ENCODE measurements around the gene KRTAP1-5. TPM values are rescaled to one million over a fixed set of nuclear protein-coding genes. Genes with fewer than 3 reads are reported as not detected.

Gene KRTAP1-5
- total RNA-seq, 1 donor from 2014 or later: not detected

GRCh38 chr17:40992666-40993065 lies 34.3 kb downstream of the KRTAP1-5 start:
- Mint-ChIP-seq H3K36me3 (ENCODE audit: low read depth) (no peaks in the 10 kb centered on the region), H3K4me1 (ENCODE audit: low read depth) (no peaks in the 10 kb centered on the region), H3K4me3 (no peak overlapping the region), H3K9me3 (no peaks in the 10 kb centered on the region), H3K27ac (no peak overlapping the region), H3K27me3 (ENCODE audit: insufficient read depth) (peaks cover 33% of the 10 kb centered on the region)
- intact Hi-C loops (cut with micrococcal nuclease): no loop called here
- no peak for DNase-seq (ENCODE audit: low spot score)

GRCh38 chr17:40986920-40987319 lies 40.1 kb downstream of the KRTAP1-5 start:
- intact Hi-C loops (cut with micrococcal nuclease): no loop called here
- DNase-seq (ENCODE audit: low spot score): no peak
- Mint-ChIP-seq H3K27ac (no peak overlapping the region), H3K4me1 (ENCODE audit: low read depth) (no peaks in the 10 kb centered on the region), H3K27me3 (ENCODE audit: insufficient read depth) (peaks cover 14% of the 10 kb centered on the region), H3K4me3 (no peak overlapping the region), H3K9me3 (no peaks in the 10 kb centered on the region), H3K36me3 (ENCODE audit: low read depth) (no peaks in the 10 kb centered on the region)

- Mint-ChIP-seq H3K4me1 (ENCODE audit: low read depth) (no peaks in the 10 kb centered on the region), H3K4me3 (no peak within 1 kb of the TSS), H3K27me3 (ENCODE audit: insufficient read depth) (peaks cover 9% of the 10 kb centered on the region), H3K36me3 (ENCODE audit: low read depth) (no peaks in the 10 kb centered on the region), H3K27ac (no peak within 1 kb of the TSS), H3K9me3 (no peaks in the 10 kb centered on the region)
- intact Hi-C loops (cut with micrococcal nuclease): no loop called here
- DNase-seq (ENCODE audit: low spot score): no peak
Measured at GRCh38 chr17:40984226-40984625, 42.8 kb downstream of the KRTAP1-5 start, which contains the start of gene KRT40. Gene KRT40, minus strand, starts transcription at chr17:40984326. Its CDS starts 53 bp downstream, at chr17:40984273.

GRCh38 chr17:40981115-40981514 lies 45.9 kb downstream of the KRTAP1-5 start:
- no peak for DNase-seq (ENCODE audit: low spot score)
- Mint-ChIP-seq H3K9me3 (no peaks in the 10 kb centered on the region), H3K27me3 (ENCODE audit: insufficient read depth) (peaks cover 4% of the 10 kb centered on the region), H3K4me1 (ENCODE audit: low read depth) (no peaks in the 10 kb centered on the region), H3K4me3 (no peak overlapping the region), H3K27ac (no peak overlapping the region), H3K36me3 (ENCODE audit: low read depth) (no peaks in the 10 kb centered on the region)
- intact Hi-C loops (cut with micrococcal nuclease): no loop called here

GRCh38 chr17:40980596-40980995 lies 46.4 kb downstream of the KRTAP1-5 start:
- intact Hi-C loops (cut with micrococcal nuclease): no loop called here
- peaks cover 2% of the 10 kb centered on the region for H3K27me3 Mint-ChIP-seq (ENCODE audit: insufficient read depth)
- H3K4me1 Mint-ChIP-seq (ENCODE audit: low read depth): no peaks in the 10 kb centered on the region
- H3K4me3 Mint-ChIP-seq: no peak overlapping the region
- DNase-seq (ENCODE audit: low spot score): no peak
- no peaks in the 10 kb centered on the region for H3K9me3 Mint-ChIP-seq
- no peaks in the 10 kb centered on the region for H3K36me3 Mint-ChIP-seq (ENCODE audit: low read depth)
- H3K27ac Mint-ChIP-seq: no peak overlapping the region

GRCh38 chr17:40980117-40980516 lies 46.9 kb downstream of the KRTAP1-5 start:
- H3K27ac Mint-ChIP-seq: no peak overlapping the region
- no peaks in the 10 kb centered on the region for H3K4me1 Mint-ChIP-seq (ENCODE audit: low read depth)

GRCh38 chr17:40978575-40979151 lies 48.3 kb downstream of the KRTAP1-5 start:
- H3K27ac Mint-ChIP-seq: no peak overlapping the region
- H3K9me3 Mint-ChIP-seq: no peaks in the 10 kb centered on the region
- H3K27me3 Mint-ChIP-seq (ENCODE audit: insufficient read depth): peaks cover 7% of the 10 kb centered on the region
- H3K4me1 Mint-ChIP-seq (ENCODE audit: low read depth): no peaks in the 10 kb centered on the region
- intact Hi-C loops (cut with micrococcal nuclease): no loop called here
- no peak for DNase-seq (ENCODE audit: low spot score)
- H3K4me3 Mint-ChIP-seq: no peak overlapping the region
- no peaks in the 10 kb centered on the region for H3K36me3 Mint-ChIP-seq (ENCODE audit: low read depth)

More at GRCh38 chr17:40980117-40980516, 46.9 kb downstream of the KRTAP1-5 start:
- H3K4me3 Mint-ChIP-seq: no peak overlapping the region
- no peaks in the 10 kb centered on the region for H3K9me3 Mint-ChIP-seq
- no peaks in the 10 kb centered on the region for H3K36me3 Mint-ChIP-seq (ENCODE audit: low read depth)
- H3K27me3 Mint-ChIP-seq (ENCODE audit: insufficient read depth): peaks cover 7% of the 10 kb centered on the region
- intact Hi-C loops (cut with micrococcal nuclease): no loop called here
- no peak for DNase-seq (ENCODE audit: low spot score)

Other genes starting within 250 kb of the KRTAP1-5 start
- gene KRT27, start 244.7 kb downstream of the KRTAP1-5 start, total RNA-seq: not detected in 2 replicates
- not detected in 2 replicates for gene KRT28, start 227.2 kb downstream of the KRTAP1-5 start, total RNA-seq
- gene KRT10, start 204.6 kb downstream of the KRTAP1-5 start, total RNA-seq: 27.2 and 28.0 TPM in 2 replicates
- gene KRT12, start 160.0 kb downstream of the KRTAP1-5 start, total RNA-seq: not detected in 2 replicates
- not detected in 2 replicates for gene KRT20, start 142.0 kb downstream of the KRTAP1-5 start, total RNA-seq
- not detected in 2 replicates for gene KRT23, start 89.6 kb downstream of the KRTAP1-5 start, total RNA-seq
- gene KRT39, start 60.3 kb downstream of the KRTAP1-5 start, total RNA-seq: not detected in 2 replicates
- gene KRT40, start 42.9 kb downstream of the KRTAP1-5 start, total RNA-seq: not detected in 2 replicates
- not detected in 2 replicates for gene KRTAP3-3, start 33.0 kb downstream of the KRTAP1-5 start, total RNA-seq
- not detected in 2 replicates for gene KRTAP3-2, start 27.3 kb downstream of the KRTAP1-5 start, total RNA-seq
- not detected in 2 replicates for gene KRTAP3-1, start 18.1 kb downstream of the KRTAP1-5 start, total RNA-seq
- not detected in 2 replicates for gene KRTAP1-4, start 3.0 kb upstream of the KRTAP1-5 start, total RNA-seq
- gene KRTAP1-3, start 7.7 kb upstream of the KRTAP1-5 start, total RNA-seq: not detected in 2 replicates
- not detected in 2 replicates for gene KRTAP1-1, start 14.2 kb upstream of the KRTAP1-5 start, total RNA-seq
- not detected in 2 replicates for gene KRTAP2-1, start 20.1 kb upstream of the KRTAP1-5 start, total RNA-seq
- not detected in 2 replicates for gene KRTAP2-2, start 28.0 kb upstream of the KRTAP1-5 start, total RNA-seq
- gene KRTAP2-3, start 32.9 kb upstream of the KRTAP1-5 start, total RNA-seq: not detected in 2 replicates
- not detected in 2 replicates for gene KRTAP2-4, start 38.7 kb upstream of the KRTAP1-5 start, total RNA-seq
- not detected in 2 replicates for gene KRTAP4-7, start 56.9 kb upstream of the KRTAP1-5 start, total RNA-seq
- not detected in 2 replicates for gene KRTAP4-8, start 70.9 kb upstream of the KRTAP1-5 start, total RNA-seq
- not detected in 2 replicates for gene KRTAP4-16, start 75.0 kb upstream of the KRTAP1-5 start, total RNA-seq
- not detected in 2 replicates for gene KRTAP4-9, start 78.2 kb upstream of the KRTAP1-5 start, total RNA-seq
- not detected in 2 replicates for gene KRTAP4-11, start 91.2 kb upstream of the KRTAP1-5 start, total RNA-seq
- gene KRTAP4-12, start 97.0 kb upstream of the KRTAP1-5 start, total RNA-seq: not detected in 2 replicates
- gene KRTAP4-6, start 113.3 kb upstream of the KRTAP1-5 start, total RNA-seq: not detected in 2 replicates
- gene KRTAP4-5, start 122.6 kb upstream of the KRTAP1-5 start, total RNA-seq: not detected in 2 replicates
- gene KRTAP4-4, start 133.5 kb upstream of the KRTAP1-5 start, total RNA-seq: not detected in 2 replicates
- not detected in 2 replicates for gene KRTAP4-3, start 141.0 kb upstream of the KRTAP1-5 start, total RNA-seq
- not detected in 2 replicates for gene KRTAP4-2, start 151.0 kb upstream of the KRTAP1-5 start, total RNA-seq
- not detected in 2 replicates for gene KRTAP4-1, start 157.7 kb upstream of the KRTAP1-5 start, total RNA-seq
- not detected in 2 replicates for gene KRTAP9-1, start 162.7 kb upstream of the KRTAP1-5 start, total RNA-seq
- gene KRTAP9-2, start 199.4 kb upstream of the KRTAP1-5 start, total RNA-seq: not detected in 2 replicates
- not detected in 2 replicates for gene KRTAP9-3, start 205.2 kb upstream of the KRTAP1-5 start, total RNA-seq
- gene KRTAP9-8, start 210.8 kb upstream of the KRTAP1-5 start, total RNA-seq: not detected in 2 replicates
- gene KRTAP9-4, start 222.5 kb upstream of the KRTAP1-5 start, total RNA-seq: not detected in 2 replicates
- not detected in 2 replicates for gene KRTAP9-9, start 228.2 kb upstream of the KRTAP1-5 start, total RNA-seq
- not detected in 2 replicates for gene KRTAP9-6, start 238.2 kb upstream of the KRTAP1-5 start, total RNA-seq
- not detected in 2 replicates for gene KRTAP9-7, start 248.5 kb upstream of the KRTAP1-5 start, total RNA-seq

Data from activated T-helper 1 cell treated with anti-CD3 and anti-CD28 coated beads, Interleukin-12 subunit alpha, Interleukin-12 subunit beta, Interleukin-2, Interleukin-4 antibody, amounts not matched to agents 30 ng/mL and 10 ng/mL and 1 ng/mL, durations not matched to agents 14 hours and 24 hours and 36 hours (primary cell).